HPDE6-E6E7 (cell line): ENCODE data around the gene SIK2.
A peak's percentile ranks its signal among the peaks of the same experiment; 100 is the strongest.
"Not testable (repeated sequence)": the region's sequence is repeated elsewhere in the genome, so short reads cannot be mapped to it uniquely, and the experiment has no call there.

Experiments
- DNase-seq: peaks from one replicate; pipeline ENCODE4 v3.0.0; 2011; ENCODE audit warnings: missing footprints; ENCODE audit errors: extremely low spot score

SIK2 gene

GRCh38 chr11:111759778-111760407 is 157.6 kb downstream of the SIK2 start:
- no peak for DNase-seq

GRCh38 chr11:111761036-111761435 is 158.8 kb downstream of the SIK2 start:
- DNase-seq, result no peak

GRCh38 chr11:111762526-111762925 is 160.3 kb downstream of the SIK2 start:
- no peak for DNase-seq

- DNase-seq, result no peak
Measured at GRCh38 chr11:111762981-111763643, 160.9 kb downstream of the SIK2 start.

- DNase-seq, result no peak
Measured at GRCh38 chr11:111764621-111765020, 162.4 kb downstream of the SIK2 start.

- DNase-seq, result peak; percentile 32
Measured at GRCh38 chr11:111765320-111765983, 163.2 kb downstream of the SIK2 start.

- peak; percentile 89 for DNase-seq
Measured at GRCh38 chr11:111765984-111766833, 164.0 kb downstream of the SIK2 start, which contains the start of gene PPP2R1B. PPP2R1B (minus strand) TSS chr11:111766389; CDS start chr11:111766361, 28 bp downstream.

GRCh38 chr11:111766834-111767142 is 164.5 kb downstream of the SIK2 start:
- no peak for DNase-seq

- no peak for DNase-seq
Measured at GRCh38 chr11:111770581-111771134, 168.4 kb downstream of the SIK2 start.

- not testable (repeated sequence) for DNase-seq
Measured at GRCh38 chr11:111771205-111771604, 169.0 kb downstream of the SIK2 start.

GRCh38 chr11:111772535-111772934 is 170.3 kb downstream of the SIK2 start:
- DNase-seq, result no peak

GRCh38 chr11:111774955-111775710 is 172.9 kb downstream of the SIK2 start:
- DNase-seq, result no peak

- DNase-seq, result no peak
Measured at GRCh38 chr11:111776398-111777093, 174.3 kb downstream of the SIK2 start.

- DNase-seq, result peak; percentile 44
Measured at GRCh38 chr11:111777094-111778046, 175.1 kb downstream of the SIK2 start.

- no peak for DNase-seq
Measured at GRCh38 chr11:111778047-111778558, 175.9 kb downstream of the SIK2 start.

GRCh38 chr11:111779118-111779517 is 176.9 kb downstream of the SIK2 start:
- no peak for DNase-seq
